Epithelial cell of proximal tubule (primary cell): ENCODE data around the gene CST9. TPM values are rescaled to one million over a fixed set of nuclear protein-coding genes. Genes with fewer than 3 reads are reported as not detected.

Experiments used
- DNase-seq: peaks from one replicate; pipeline ENCODE4 v3.0.0-alpha.2; 2011; ENCODE audit warnings: low read depth
- H3K4me3 ChIP-seq: 2 replicates; pipeline ENCODE4 v1.5.1; 2011; ENCODE audit warnings: low read depth, mild to moderate bottlenecking, low read length
- CTCF ChIP-seq: conservative IDR thresholded peaks from 2 replicates; pipeline ENCODE4 v1.5.1; 2012; ENCODE audit warnings: low read depth, mild to moderate bottlenecking, low read length
- total RNA-seq: library from RNA; depleted of rRNA; stranded (reverse); fragments of >200 nt; gene quantifications from 2 replicates; pipeline ENCODE4 v1.2.3, GENCODE V29; 2015

CST9 gene
- total RNA-seq, 1 donor from 2014 or later: not detected

DNA sequence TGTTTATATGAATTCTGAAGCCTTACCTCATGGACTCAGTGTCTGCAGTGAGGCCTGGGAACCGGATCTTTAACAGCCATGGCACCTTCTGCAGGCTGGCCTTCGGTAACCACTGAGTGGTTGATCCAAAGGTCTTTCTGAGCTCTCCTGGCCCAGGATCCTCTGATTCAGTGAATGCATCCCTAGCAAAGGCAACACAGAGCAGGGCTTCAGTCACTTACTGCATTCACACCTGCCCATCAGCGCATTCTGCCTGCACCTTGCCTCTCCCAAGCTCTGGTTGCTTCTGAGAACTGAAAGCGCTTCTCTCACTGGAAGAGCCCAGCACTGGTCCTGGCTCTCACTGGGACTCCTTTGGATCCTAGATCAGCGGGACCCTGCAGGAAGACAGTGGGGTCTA is 8.4 kb upstream of the CST9 start:
- no peak for DNase-seq
- TF ChIP-seq CTCF: no peak
- no peak overlapping the region for H3K4me3 ChIP-seq

DNA sequence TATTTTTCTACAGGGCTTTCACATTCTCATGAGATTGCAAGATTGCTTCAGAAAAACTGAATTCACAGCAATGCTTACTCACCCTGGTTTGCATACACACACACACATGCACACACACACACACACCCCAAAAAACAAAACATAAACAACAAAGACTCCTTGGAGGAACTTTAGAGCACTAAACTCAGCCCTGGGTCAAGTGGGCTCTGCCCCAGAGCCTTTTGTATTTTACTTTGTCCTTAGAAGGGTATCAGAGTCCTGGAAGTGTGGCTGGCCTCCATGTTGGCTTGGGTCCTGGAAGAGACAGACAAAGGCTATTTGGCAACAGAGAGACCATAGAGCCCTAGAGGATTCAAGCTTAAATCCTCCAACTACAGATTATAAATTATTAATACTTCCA is 8.0 kb upstream of the CST9 start:
- no peak for TF ChIP-seq CTCF
- no peak overlapping the region for H3K4me3 ChIP-seq
- DNase-seq: no peak

GRCh38 chr20:23612396-23612795 is 6.7 kb upstream of the CST9 start:
- no peak overlapping the region for H3K4me3 ChIP-seq
- DNase-seq: no peak
- TF ChIP-seq CTCF: no peak

- TF ChIP-seq CTCF: no peak
- no peak for DNase-seq
- H3K4me3 ChIP-seq: no peak overlapping the region
Observed at GRCh38 chr20:23609486-23610109, 3.9 kb upstream of the CST9 start.

DNA sequence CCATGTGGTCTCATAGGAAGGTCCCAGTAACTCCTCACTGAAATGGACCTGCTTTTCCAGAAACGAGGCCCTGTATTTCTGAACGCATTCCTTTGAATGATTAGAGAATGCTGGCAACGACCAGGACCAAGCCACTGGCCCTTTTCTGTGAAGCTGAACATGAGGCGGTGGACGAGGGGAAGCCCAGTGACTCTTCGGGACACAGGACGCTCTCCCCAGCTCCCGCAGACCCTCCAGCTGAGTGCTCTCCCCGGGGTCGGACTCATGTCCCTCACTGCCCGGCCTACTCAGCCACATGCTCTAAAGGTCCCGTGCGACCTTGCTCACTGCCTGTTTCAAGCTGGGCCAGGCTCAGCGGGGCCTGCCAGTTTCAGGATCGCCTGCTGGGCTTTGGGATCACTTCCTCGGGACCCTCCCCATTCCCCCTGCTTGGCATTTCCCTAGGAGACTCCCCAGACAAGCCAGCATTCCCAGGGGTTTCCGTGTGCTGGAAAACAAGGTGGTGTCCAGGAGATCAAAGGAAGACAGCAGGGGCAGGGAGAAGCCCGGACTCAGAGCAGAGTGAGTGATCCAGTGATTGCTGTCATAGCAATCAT is 2.6 kb upstream of the CST9 start:
- no peak overlapping the region for H3K4me3 ChIP-seq
- TF ChIP-seq CTCF: no peak
- no peak for DNase-seq

GRCh38 chr20:23607497-23608245 is 2.0 kb upstream of the CST9 start:
- no peak overlapping the region for H3K4me3 ChIP-seq
- no peak for DNase-seq
- TF ChIP-seq CTCF: no peak
